HG02642 (cell line): ENCODE results near the gene GLYATL1B.
"Not testable (repeated sequence)": the region's sequence is repeated elsewhere in the genome, so short reads cannot be mapped to it uniquely, and the experiment has no call there.

Experiments used
- ATAC-seq: cut with Tn5 transposase; IDR thresholded peaks from one replicate; pipeline ENCODE4 v1.9.1; 2021; ENCODE audit warnings: mild to moderate bottlenecking; ENCODE audit not compliant: unreplicated experiment, poor library complexity

Gene GLYATL1B

DNA sequence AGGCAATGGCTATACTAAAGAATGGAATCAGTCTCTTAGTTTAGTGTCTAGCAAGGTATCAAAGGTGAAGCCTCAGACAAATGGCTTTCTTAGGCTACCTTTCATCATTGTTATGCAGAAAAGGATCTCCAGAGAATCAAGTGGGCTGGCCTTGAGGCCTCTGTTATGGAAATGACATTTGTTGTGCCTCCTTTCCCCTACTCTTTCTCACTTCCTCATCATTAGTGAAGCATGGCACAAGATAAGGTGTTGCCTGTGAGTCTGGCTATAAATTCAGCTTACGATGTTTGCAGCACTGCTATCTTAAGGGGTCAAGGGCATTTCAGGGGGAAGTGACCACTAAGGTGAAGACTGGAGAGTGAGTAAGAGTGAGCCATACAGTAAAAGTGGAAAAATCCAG lies 9.1 kb downstream of the GLYATL1B start:
- ATAC-seq, result peak; percentile 69

DNA sequence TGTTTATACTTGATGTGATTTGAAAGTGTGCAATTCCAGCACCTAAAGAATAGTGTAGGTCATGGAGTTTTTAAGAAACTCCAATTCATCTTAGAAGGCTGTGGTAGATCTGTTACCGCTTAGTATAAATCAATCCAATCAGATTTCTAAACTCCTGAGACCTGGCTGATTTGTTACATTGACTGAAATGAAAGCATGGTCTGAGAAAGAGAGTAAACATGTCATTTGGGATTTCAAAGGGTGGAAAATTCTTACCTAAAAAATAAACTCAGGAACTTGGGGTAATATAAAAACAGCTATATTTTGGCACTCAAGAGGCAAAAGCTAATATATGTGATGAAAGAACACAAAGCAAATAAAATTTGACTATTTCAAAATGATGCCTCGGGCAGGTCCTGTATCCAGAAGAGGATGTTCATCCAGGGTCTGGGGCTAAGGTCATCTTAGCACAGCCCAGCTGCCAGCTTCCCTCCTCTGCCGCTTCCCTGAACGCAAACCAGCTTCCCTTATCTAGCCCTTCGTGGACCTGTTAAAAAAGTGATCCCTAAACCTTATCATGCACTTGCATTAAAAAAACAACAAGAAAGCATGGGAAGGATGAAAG lies 10.0 kb downstream of the GLYATL1B start:
- ATAC-seq, result not testable (repeated sequence)

DNA sequence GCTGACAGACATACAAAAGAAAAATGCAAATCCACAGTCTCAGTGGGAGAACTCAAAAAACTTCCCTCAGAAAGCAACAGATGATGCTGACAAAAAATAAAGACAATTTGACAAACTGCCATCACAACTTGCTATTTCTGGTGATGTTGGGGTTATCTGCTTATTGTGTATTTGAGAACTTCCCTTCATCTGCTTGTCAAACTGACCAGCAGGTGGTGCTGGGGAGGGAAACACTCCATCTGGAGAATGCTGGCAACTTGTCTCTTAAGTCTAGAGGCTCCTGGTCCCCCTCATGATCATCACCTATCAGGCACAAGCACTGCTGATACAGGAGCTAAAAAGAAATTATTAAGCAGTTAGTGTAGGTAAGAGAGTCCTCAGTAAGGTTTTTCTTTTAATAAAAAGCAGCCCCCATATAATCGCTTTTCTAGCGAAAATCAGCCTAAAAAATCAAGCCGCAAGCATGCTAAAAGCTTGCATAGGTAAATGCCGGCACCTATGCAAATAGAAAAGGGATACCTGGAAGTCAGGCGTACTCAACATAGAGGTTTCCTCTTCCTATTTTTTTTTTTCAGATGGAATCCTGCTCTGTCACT lies 11.1 kb downstream of the GLYATL1B start:
- peak; percentile 47 for ATAC-seq

DNA sequence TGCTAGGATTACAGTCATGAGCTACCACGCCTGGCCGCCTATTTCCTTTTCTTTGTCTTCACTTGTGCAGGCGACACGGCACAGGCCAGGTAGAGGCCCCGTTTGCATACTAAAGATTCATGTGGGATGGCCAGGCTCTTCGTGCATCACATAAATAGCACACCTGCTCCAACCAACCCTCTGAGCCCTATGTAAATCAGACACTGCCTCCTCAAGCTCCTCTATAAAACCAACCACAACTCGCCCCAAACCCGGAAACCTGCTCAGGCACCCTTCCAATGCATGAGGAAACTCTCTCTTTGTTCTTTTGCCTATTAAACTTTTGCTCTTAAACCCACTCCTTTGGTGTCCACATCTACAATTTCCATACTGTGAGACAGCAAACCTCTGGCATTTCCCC lies 11.8 kb downstream of the GLYATL1B start:
- ATAC-seq, result not testable (repeated sequence)

DNA sequence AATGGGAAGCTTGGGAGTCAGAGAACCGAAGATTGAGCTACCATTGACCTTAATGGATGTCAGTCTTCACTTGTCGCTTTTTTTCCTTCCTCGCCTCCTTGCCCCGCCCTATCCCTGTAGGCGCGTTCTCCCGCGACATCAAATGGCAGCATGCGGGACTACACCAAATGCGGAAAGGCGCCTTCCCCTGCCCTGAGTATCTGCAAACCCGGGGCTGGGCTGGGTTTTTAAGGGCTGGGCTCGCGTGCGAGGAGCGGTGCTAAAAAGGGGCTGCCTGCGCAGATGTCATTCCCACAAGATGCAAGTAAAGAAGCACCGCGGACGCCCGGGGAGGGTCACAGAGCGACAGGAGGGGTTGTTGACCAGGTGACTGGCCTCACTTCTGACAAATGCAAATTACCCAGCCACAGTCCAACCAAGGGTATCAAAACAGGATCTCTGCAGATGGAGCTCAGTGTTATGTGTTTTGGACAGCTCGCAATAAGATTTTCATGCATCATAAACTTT lies 16.2 kb downstream of the GLYATL1B start:
- peak; percentile 70 for ATAC-seq

DNA sequence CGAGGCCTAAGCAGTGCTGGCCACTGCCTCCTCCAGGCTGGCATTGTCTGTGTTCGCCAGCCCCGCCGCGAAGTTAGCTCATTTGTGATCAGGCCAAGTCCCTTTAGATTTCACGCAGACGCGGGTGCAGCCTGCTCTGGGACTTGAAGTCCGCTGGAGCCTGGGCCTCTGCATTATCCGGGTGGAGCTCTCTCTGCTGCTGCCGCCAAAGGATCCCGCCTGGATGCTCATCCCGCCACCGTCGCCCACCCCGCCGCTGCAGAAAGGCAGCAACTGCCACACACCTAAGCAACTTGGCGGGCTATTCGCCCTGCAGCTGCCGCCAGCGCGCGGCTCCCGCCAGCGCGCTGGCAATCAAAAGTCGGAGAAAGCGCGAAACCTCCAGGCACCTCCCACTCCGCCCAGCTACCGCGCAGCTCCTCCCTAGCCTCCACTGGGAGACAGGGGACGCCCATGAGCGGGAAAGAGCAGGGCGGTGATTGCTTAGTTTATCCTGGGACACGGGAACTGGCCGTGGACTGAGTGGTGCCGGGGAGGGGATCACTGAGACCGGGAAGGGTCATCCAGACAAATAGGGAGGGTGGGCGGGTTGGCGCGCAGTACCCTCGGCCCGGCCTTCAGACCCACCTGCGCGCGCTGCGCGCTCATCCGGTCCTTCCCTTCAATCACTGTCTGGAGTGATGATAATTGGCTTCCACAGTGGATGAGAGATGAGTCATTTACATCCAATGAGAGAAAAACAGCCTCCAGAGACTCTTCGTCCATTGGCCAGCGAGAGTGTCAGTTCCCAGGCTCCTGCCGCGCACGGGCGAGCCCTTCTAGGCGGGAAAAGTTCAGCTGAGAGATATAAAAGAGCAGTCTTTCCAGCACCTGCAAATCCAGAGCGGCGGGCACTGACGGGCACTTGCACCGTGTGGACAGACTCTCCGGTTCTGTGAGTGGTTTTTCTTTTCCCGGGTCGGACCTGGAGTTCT lies 20.5 kb downstream of the GLYATL1B start, which contains the start of gene FAM111B:
FAM111B (plus strand) TSS at position 875 of the 974 bp plus-strand sequence. CDS start 2,389 bp downstream, outside the sequence.
- ATAC-seq, result peak; percentile 73

DNA sequence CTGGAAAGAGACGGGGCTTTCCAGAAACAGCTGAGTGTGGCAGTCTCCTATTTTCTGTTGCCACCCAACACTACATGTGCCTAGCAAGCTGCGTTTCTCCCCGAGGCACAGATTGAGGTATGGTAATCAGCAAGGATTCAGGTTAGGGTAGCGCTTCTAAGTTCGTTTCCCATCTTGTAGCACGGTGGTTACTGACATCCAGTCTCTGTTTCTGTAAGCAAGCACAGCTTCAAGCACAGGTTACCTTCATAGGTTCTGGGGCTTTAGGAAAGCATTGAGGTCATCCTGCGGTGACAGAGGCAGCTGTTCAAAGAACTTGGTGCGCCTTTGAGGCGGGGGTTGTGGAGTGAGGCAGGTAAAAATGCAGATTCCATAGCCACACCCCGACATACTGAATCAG lies 21.6 kb downstream of the GLYATL1B start:
- ATAC-seq, result peak; percentile 30

DNA sequence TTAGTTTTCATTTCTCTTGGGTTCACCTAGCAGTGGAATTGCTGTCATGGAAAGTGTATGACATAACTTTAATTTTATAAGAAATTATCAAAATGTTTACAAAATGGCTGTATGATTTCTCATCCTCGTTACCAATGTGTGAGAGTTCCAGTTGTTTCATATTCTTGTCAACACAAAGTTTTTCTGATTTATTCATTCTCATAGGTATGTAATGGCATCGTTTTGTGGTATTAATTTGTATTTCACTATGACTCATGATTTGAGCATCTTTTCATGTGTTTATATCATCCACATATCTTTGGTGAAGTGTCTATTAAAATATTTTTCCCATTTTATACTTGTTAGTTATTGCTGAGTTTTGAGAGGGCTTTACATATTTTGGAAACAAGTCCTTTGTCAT lies 26.4 kb downstream of the GLYATL1B start:
- no peak for ATAC-seq

DNA sequence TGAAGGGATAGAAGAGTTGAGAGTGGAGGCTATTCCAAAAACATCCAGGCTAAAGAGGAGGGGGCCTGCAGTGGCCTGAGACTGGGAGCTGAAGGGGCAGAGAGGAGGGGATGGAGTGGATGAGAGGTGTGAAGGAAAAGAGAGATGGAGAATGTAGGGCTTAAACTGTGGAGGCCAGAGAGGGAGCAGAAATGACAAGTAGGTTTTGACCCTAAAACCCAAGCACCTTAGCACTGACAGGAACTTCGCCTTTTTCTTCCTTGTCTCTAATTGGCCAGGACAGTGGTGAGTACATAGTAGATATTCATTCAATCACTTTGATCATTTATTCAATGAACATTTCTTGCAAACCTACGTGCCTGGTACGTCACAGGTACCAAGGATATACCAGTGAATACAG lies 28.2 kb downstream of the GLYATL1B start:
- no peak for ATAC-seq

DNA sequence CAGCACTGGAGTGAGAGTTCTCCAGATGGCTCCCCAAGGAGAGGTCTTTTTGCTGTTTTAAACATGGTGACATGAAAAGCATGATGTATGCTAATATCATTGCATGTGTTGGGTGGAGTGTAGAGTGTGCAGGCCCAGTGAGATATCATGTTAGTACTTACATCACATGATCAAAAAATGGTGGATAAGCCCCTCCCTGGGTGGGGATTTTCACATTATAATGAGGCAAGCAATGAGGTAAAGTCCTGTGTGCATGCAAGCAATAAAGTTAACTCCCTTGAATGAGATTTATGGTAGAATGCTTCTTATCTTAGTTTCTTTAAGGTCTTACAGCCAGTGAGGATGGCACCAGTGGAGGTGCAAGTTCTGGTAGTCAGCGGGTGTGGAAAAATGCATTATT lies 29.4 kb downstream of the GLYATL1B start:
- ATAC-seq, result no peak

DNA sequence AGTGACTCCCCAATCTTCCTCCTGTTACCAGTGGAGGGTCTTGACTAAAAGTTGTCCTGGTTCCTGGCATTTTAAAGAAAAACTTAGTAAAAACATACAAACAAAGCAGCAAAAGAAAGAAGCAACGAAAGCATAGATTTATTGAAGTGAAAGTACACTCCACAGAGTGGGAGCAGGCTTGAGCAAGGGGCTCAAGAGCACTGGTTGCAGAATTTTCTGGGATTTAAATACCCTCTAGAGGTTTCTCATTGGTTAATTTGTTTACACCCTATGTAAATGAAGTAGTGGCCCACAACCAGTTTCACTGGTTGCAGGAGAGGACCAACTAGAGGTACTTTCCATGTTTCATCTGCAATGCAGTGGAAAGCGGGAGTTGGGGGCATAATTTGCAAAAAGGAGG lies 31.7 kb downstream of the GLYATL1B start:
- no peak for ATAC-seq

DNA sequence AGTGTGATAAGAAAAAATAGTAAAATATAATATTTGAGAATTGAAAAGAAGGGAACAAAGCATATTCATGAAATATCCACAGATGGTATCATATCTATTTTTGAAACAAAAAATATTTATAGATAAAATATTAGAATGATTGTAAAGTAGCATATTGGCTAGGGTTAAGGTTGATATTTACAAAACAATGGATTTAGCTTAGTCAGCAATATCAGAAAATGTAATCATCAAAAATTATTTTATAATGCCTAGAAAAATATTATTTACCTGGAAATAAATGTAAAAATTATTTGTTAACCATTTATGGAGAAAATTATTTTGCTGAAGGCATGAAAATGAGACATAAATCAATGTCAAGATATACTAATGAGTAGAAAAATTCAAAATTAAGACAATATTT lies 33.7 kb downstream of the GLYATL1B start:
- no peak for ATAC-seq

DNA sequence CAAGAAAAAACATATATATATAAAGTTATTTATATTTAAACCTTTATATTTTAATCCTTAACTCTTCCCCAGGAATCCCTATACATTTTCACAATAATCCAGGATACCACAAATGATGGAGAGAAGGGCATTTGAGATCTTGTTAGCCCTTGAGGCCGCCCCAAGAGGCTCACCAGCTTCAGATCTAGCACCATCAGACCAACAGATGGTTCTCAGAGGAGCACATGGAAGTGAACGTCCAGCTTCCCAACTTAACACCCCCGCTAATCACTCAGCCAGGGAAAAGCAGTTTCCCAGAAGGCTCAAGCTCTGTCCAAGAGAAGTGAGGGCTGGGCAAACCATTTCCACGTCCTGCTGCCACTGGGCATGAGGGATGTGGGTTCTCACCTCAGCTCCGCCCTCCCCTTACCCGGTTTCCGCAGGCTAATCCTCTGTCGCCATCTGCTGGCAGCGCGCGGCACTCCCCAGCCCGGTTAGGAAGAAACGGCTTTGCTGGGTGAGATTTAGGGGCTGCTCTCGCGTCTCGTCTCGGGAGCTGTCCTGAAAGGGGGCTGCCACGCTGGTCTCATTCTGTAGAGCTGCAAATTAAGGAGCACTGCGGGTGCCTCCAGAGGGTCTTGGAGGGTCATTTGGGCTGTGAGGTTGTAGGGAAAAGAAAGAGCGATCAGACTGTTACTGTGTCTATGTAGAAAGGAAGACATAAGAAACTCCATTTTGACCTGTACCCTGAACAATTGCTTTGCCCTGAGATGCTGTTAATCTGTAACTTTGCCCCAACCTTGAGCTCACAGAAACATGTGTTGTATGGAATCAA lies 49.7 kb downstream of the GLYATL1B start:
- ATAC-seq, result peak; percentile 98

DNA sequence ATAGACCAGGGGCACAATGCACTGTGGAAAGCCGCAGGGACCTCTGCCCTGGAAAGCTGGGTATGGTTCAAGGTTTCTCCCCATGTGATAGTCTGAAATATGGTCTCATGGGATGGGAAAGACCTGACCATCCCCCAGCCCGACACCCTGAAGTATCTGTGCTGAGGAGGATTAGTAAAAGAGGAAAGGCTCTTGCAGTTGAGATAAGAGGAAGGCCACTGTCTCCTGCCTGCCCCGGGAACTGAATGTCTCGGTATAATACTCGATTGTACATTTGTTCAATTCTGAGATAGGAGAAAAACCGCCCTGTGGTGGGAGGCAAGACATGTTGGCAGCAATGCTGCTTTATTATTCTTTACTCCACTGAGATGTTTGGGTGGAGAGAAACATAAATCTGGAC lies 50.4 kb downstream of the GLYATL1B start:
- ATAC-seq, result not testable (repeated sequence)

DNA sequence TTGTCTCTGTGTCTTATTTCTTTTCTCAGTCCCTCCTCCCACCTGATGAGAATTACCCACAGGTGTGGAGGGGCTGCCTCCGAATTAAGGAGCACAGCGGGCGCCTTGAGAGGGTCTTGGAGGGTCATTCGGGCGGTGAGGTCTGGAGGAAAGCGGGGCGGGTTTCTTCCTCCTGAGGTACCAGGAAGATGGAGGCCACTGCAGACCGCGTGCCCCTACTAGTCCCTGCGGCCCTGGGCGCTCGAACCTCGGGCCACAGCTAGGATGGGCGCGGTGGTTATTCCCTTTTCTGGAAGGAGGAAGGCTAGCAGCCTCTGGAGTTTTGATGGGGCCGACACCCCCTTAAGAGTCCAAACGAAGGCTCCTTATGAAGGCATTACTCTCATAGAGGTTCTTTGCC lies 51.1 kb downstream of the GLYATL1B start:
- no peak for ATAC-seq

DNA sequence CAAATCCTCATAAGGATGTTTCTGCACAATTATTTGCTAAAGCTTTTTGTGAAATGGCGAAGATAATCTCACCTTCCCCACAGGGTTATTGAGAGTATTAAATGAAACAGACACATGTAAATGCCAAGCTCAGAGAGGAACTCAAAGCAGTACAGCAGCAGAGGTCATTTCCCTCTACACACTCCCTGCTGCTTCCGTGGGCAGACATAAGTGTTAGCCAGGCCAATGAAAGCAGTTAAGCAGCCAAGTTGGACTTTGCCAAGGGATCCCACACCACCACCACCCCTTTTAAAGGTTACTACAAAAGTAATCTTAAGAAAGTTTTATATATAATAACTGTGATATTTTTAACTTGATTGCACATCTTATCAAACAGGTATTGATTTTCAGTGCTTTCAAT lies 52.5 kb downstream of the GLYATL1B start:
- ATAC-seq, result no peak

DNA sequence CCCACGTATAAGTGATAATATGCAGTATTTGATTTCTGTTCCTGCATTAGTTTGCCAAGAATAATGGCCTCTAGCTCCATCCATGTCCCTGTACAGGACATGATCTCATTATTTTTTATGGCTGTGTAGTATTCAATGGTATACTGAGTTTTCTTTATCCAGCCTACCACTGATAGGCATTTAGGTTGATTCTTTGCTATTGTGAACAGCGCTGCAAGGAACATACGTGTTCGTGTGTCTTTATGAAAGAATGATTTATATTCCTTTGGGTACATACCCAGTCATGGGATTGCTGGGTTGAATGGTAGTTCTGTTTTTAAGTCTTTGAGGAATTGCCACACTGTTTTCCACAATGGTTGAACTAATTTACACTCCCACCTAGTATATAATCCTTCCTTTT lies 55.1 kb downstream of the GLYATL1B start:
- no peak for ATAC-seq

DNA sequence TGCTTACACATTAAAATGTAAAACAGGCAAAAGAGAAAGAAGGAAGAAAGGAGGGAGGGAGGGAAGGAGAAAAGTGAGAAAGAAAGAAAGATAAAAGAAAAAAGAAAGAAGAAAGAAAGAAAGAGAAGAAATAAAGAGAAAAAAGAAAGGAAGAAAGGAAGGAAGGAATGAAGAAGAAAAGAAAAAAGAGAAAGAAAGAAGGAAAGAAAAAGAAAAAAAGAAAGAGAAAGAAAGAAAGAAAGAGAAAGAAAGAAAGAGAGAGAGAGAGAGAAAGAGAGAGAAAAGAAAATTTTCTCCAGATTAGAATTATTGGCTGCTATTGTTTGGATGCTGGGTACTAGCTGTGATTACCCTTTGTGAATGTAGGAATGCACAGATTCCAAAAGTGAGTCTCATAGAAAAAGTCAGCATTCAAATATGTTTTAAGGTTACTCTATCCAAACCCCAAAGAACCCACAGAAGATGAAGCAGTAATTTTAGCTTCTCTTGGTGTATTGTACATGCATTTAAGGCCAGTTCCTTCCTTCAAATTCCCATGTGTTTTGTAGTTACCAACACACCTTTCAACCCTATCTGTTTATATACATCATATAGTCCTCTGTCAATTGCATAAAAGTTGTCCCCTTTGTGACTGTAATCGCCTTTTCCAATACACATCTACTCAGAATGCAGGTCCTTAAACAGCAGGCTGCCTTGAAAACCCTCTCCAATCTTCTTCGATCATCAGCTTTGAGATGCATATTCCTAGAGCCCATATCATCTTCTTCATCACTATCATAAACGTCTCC lies 55.8 kb downstream of the GLYATL1B start:
- no peak for ATAC-seq
